ENCODE measurements around the gene GAS6.

DNA sequence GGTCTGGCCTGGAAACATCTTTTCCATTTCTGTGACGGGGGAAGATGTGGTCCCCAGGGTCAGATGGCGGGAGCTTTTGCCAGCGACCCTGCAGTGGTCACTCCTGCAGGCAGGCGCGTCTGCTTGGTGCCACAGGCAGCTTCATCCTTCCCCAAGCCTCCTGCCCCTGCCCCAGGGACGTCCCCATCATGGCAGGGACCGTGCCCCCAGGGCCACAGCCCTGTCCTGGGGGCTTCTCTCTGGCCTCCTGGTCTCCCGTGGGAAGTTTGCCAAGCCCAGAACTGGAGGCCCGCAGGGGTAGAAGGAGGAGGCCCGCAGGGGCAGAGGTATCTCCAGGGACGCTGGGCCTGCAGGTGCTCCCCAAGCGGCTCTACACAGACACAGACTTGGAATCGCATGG is 57.4 kb downstream of the GAS6 start:
- TF ChIP-seq, protein P1, sequence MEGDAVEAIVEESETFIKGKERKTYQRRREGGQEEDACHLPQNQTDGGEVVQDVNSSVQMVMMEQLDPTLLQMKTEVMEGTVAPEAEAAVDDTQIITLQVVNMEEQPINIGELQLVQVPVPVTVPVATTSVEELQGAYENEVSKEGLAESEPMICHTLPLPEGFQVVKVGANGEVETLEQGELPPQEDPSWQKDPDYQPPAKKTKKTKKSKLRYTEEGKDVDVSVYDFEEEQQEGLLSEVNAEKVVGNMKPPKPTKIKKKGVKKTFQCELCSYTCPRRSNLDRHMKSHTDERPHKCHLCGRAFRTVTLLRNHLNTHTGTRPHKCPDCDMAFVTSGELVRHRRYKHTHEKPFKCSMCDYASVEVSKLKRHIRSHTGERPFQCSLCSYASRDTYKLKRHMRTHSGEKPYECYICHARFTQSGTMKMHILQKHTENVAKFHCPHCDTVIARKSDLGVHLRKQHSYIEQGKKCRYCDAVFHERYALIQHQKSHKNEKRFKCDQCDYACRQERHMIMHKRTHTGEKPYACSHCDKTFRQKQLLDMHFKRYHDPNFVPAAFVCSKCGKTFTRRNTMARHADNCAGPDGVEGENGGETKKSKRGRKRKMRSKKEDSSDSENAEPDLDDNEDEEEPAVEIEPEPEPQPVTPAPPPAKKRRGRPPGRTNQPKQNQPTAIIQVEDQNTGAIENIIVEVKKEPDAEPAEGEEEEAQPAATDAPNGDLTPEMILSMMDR (IDR thresholded peaks at IDR 0.05) = no peak
- no peak for TF ChIP-seq POLR2A (IDR thresholded peaks at IDR 0.05)
